Heart left ventricle (tissue), 13 donors: ENCODE data around the gene STXBP5.

Experiments
- CTCF ChIP-seq, 12 donors: fragments of 200-600 bp; sonication (generic) in 4 of 12; IDR thresholded peaks; one replicate each; pipeline versions ENCODE4 v1.5.0 to v1.8.0; 2018 to 2022; ENCODE audit warnings: antibody characterized with exemption in 12 of 12, mild to moderate bottlenecking in 5 of 12
- POLR2A ChIP-seq, 2 donors: fragments of 450-650 bp; IDR thresholded peaks; one replicate each; pipeline ENCODE4 v1.6.1; 2017; ENCODE audit warnings: antibody characterized with exemption in 2 of 2, mild to moderate bottlenecking in 2 of 2, moderate library complexity in 2 of 2
- donor health status: ischemic (EF 13 %, LVEDD 7.1; RV severe dilation, severe dysfunction).
- donor health status: DM: no; HTN: yes; CAD: no.
- donor health status: DM: no; HTN: no; CAD: no.
- donor health status: ischemic (EF 25% LVEDD 6.9; RV normal size, moderate dysfunction).
- donor health status: ischemic (EF 25% LVEDD 5.7; RV mildly dilated, moderate dysfunction).
- donor health status: ischemic (EF 35%, LVEDD 5.7; RV mildly dilated, moderate dysfunction).
- donor health status: nonischemic (EF 11% LVEDD 7.7; RV severe dilation, severe dysfunction).
- donor health status: DM: yes; HTN: yes; CAD: no.
- donor health status: PGD.
- donor health status: ischemic (EF 29% LVEDD 5.4; RV normal size, mild dysfunction).
- donor health status: nonischemic (EF 23%, LVEDD 6.1; RV moderate dilation, normal function).

- TF ChIP-seq CTCF (IDR thresholded peaks at IDR 0.05) (no peak), POLR2A (IDR thresholded peaks at IDR 0.05) (no peak)
Observed at GRCh38 chr6:147246853-147247635, 42.8 kb downstream of the STXBP5 start.
